Nephron progenitor cell (in vitro differentiated cells): ENCODE data around the gene CILP2.
A peak's percentile ranks its signal among the peaks of the same experiment; 100 is the strongest.

Experiments
- DNase-seq: peaks from one replicate; pipeline ENCODE4 v3.0.0; 2021
- H3K27ac Mint-ChIP-seq: 2 replicates; pipeline ENCODE4 v1.8.0; 2021; ENCODE audit warnings: mild to moderate bottlenecking, moderate library complexity, mixed read lengths
- H3K27me3 Mint-ChIP-seq: 2 replicates; pipeline ENCODE4 v1.8.0; 2021; ENCODE audit warnings: mild to moderate bottlenecking, low read depth, mixed read lengths; ENCODE audit not compliant: poor library complexity
- H3K36me3 Mint-ChIP-seq: 2 replicates; pipeline ENCODE4 v1.8.0; 2021; ENCODE audit warnings: low read depth, mixed read lengths
- H3K4me1 Mint-ChIP-seq: 2 replicates; pipeline ENCODE4 v1.8.0; 2021; ENCODE audit warnings: mixed read lengths
- H3K4me3 Mint-ChIP-seq: 2 replicates; pipeline ENCODE4 v1.8.0; 2021; ENCODE audit warnings: mild to moderate bottlenecking, moderate library complexity, mixed read lengths
- H3K9me3 Mint-ChIP-seq: 2 replicates; pipeline ENCODE4 v1.8.0; 2021; ENCODE audit warnings: mild to moderate bottlenecking, moderate library complexity, mixed read lengths
- CTCF ChIP-seq: fragments of 200-600 bp; sonication (generic); IDR thresholded peaks from 2 replicates; pipeline ENCODE4 v1.5.0; 2021; ENCODE audit warnings: antibody characterized with exemption

CILP2 gene

DNA sequence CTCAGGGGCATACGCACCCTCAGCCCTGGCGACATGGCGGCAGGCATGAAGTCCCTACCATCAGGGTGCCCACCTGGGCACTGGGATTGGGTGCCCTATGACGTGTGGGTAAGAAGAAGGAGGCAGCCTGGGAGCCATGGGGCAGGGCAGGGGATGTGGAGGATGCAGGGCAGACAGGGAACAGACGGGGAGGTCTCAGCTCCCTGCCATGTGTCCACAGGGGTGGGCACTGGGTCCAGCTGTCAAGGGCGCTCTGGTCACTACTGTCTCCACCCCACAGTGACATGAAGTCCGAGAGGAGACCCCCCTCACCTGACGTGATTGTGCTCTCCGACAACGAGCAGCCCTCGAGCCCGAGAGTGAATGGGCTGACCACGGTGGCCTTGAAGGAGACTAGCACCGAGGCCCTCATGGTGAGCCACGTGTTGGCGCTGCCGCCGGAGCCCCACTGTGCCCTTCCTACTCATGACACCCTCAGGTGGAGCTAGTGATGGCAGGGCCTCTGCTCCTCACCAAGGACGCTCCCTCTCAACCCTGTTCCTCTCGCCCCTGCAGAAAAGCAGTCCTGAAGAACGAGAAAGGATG is 45.9 kb upstream of the CILP2 start:
- peak overlapping the region; percentile 48 for H3K27ac Mint-ChIP-seq
- no peak for TF ChIP-seq CTCF

GRCh38 chr19:19493841-19494546 is 44.1 kb upstream of the CILP2 start:
- H3K4me1 Mint-ChIP-seq, result peaks cover 16% of the 10 kb centered on the region
- H3K36me3 Mint-ChIP-seq, result peaks cover 15% of the 10 kb centered on the region
- H3K27me3 Mint-ChIP-seq, result peaks cover 2% of the 10 kb centered on the region
- no peak overlapping the region for H3K4me3 Mint-ChIP-seq
- H3K27ac Mint-ChIP-seq, result no peak overlapping the region
- DNase-seq, result no peak
- no peak for TF ChIP-seq CTCF
- H3K9me3 Mint-ChIP-seq, result no peaks in the 10 kb centered on the region

More for the DNA sequence above, 45.9 kb upstream of the CILP2 start:
- Mint-ChIP-seq H3K4me1 (peaks cover 35% of the 10 kb centered on the region), H3K27me3 (peaks cover 2% of the 10 kb centered on the region), H3K36me3 (peaks cover 12% of the 10 kb centered on the region), H3K4me3 (no peak overlapping the region), H3K9me3 (no peaks in the 10 kb centered on the region)
- DNase-seq, result no peak

DNA sequence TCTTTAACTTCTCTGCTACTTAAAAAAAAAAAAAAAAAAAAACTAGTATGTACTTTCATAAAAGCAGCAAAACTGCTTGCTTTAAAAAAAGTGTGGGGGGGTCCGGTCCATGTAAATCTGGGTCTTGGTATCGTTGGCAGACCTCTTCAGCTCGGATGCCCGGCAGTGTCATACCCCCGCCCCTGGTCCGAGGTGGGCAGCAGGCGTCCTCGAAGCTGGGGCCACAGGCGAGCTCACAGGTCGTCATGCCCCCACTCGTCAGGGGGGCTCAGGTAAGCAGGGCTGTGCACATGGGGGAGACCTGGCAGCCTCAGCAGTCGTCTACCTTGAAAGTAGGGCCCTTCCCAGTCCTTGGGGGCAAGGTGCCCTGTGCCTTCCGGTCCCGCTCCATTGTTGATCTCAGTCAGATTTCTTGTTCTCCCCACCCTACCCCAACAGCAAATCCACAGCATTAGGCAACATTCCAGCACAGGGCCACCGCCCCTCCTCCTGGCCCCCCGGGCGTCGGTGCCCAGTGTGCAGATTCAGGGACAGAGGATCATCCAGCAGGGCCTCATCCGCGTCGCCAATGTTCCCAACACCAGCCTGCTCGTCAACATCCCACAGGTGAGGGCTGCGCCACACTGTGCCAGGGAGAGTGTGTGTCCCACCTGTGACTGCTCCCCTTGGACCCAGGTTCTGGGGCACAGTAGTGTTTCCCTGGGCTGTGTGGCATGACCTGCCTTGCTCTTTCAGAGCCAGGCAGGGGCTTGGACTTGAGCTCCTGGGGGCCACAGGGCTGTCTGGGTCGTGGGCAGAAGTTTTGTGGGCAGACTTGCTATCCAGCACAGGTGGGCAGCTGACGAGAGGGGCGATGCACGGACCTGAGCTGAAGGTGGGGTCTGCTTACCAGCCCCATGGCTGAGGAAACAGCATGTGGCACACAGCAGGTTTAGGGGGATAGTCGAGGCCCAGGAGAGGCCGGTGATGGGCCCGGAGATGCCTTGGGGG is 42.2 kb upstream of the CILP2 start:
- no peak overlapping the region for H3K4me3 Mint-ChIP-seq
- H3K27ac Mint-ChIP-seq, result no peak overlapping the region
- H3K27me3 Mint-ChIP-seq, result peaks cover 2% of the 10 kb centered on the region
- no peaks in the 10 kb centered on the region for H3K4me1 Mint-ChIP-seq
- no peaks in the 10 kb centered on the region for H3K9me3 Mint-ChIP-seq
- TF ChIP-seq CTCF, result no peak
- peaks cover 17% of the 10 kb centered on the region for H3K36me3 Mint-ChIP-seq
- DNase-seq, result no peak

DNA sequence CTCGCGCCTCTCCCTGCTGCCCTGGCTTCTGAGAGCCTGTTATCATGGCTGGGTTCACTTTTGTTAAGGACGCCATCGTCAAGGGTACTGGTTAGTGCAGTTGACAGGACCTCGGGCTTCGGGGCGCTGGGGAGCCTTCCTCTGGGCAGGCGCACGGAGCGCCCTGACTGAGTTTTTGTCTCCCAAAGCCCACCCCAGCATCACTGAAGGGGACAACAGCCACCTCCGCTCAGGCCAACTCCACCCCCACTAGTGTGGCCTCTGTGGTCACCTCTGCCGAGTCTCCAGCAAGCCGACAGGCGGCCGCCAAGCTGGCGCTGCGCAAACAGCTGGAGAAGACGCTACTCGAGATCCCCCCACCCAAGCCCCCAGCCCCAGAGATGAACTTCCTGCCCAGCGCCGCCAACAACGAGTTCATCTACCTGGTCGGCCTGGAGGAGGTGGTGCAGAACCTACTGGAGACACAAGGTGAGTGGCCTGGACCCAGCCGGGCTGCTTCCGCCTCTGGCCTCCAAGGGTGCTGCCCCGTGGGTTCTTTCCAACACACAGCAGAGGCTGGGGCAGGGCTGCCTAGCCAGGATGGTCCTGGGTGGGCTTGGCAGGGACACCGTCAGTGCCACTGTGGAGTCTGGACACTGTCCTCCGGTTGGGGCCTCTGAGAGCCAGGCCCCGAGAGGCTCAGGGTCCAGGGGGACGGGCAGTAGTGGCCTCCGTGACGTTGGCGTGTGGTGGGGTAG is 39.6 kb upstream of the CILP2 start:
- Mint-ChIP-seq H3K4me3 (no peak overlapping the region), H3K36me3 (peaks cover 39% of the 10 kb centered on the region), H3K4me1 (no peaks in the 10 kb centered on the region), H3K9me3 (no peaks in the 10 kb centered on the region), H3K27ac (peak overlapping the region; percentile 91), H3K27me3 (peaks cover 2% of the 10 kb centered on the region)
- no peak for TF ChIP-seq CTCF
- no peak for DNase-seq

DNA sequence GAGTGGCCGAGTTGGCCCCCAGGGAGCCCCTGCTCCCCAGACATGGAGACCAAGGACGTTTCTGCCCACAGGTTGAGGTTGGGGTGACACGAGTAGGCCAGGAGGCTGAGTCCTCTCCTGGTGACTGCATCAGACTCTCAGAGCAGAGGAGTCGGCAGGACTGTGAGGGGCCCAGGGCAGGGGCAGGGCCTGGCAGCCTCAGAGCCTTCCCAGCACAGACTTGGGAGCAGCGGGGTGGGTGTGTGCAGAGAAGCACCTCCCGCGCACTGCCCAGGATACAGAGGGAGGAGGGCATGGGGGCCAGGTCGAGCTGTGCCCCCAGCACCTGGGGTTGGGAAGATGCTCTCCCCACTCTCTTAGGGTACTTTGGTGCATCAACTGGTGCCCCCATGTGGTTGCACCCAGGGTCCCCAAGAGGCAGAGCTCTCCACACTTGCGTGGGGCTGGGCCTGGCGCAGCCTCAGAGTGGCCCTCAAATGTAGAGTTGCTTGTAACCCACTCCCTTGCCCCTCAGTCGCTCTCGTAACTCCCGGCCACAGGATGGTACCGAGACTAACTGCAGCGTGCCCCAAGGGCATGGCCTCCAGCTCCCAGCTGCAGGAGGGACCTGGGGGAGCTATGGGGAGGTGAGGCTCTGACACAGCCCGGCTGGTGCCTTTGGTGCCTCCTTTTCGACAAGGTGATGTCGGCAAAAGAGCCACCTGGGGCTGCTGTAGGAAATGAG is 38.6 kb upstream of the CILP2 start:
- no peak for DNase-seq
- Mint-ChIP-seq H3K4me3 (no peak overlapping the region), H3K36me3 (peaks cover 49% of the 10 kb centered on the region), H3K27ac (peak overlapping the region; percentile 91), H3K9me3 (no peaks in the 10 kb centered on the region), H3K27me3 (peaks cover 2% of the 10 kb centered on the region), H3K4me1 (no peaks in the 10 kb centered on the region)
- TF ChIP-seq CTCF, result no peak
